NT2/D1 (cell line): Measurements from ENCODE around the gene ZNF652.

Source experiments
- SUZ12 ChIP-seq: IDR thresholded peaks from 2 replicates; pipeline ENCODE4 v1.6.1; 2011; ENCODE audit not compliant: insufficient read length, insufficient read depth; ENCODE audit errors: extremely low read depth
- YY1 ChIP-seq: IDR thresholded peaks from 2 replicates; pipeline ENCODE4 v1.6.1; 2011; ENCODE audit not compliant: insufficient read length, insufficient read depth

DNA sequence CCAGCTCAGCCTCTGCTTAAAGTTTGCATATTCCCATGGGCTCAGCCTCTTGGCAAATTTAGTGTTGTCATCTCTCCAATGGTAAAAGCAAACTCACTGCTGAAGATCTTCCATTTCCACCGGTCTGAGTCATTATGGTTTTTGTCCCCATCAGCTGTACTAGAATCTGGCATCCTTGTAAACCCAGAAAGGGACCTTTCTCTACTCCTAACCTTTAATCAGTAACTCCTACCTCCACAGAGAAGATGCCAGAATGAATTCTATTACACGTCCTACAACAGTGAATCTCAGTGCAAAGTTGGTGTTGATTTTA is 45.8 kb downstream of the ZNF652 start:
- no peak for TF ChIP-seq YY1
- TF ChIP-seq SUZ12, result no peak
